Nephron (organoid): Measurements from ENCODE around the gene JMJD1C.

Source experiments
- H3K27ac Mint-ChIP-seq, 3 experiments: 2 replicates each; pipeline ENCODE4 v1.8.0; 2020; ENCODE audit warnings: mixed read lengths in 3 of 3, mild to moderate bottlenecking in 2 of 3, moderate library complexity in 1 of 3
- H3K27me3 Mint-ChIP-seq: 2 replicates; pipeline ENCODE4 v1.8.0; 2021; ENCODE audit warnings: low read depth, mild to moderate bottlenecking, moderate library complexity, mixed read lengths
- H3K36me3 Mint-ChIP-seq: 2 replicates; pipeline ENCODE4 v1.8.0; 2020; ENCODE audit warnings: low read depth, mixed read lengths
- H3K4me1 Mint-ChIP-seq: 2 replicates; pipeline ENCODE4 v1.8.0; 2020; ENCODE audit warnings: mixed read lengths
- H3K4me3 Mint-ChIP-seq, 3 experiments: 2 replicates each; pipeline ENCODE4 v1.8.0; 2020; ENCODE audit warnings: mild to moderate bottlenecking in 3 of 3, mixed read lengths in 3 of 3, moderate library complexity in 2 of 3
- H3K9me3 Mint-ChIP-seq: 2 replicates; pipeline ENCODE4 v1.8.0; 2020; ENCODE audit warnings: mixed read lengths
- TF ChIP-seq, protein P1 (sequence below), 3 experiments: fragments of 200-600 bp; sonication (generic); IDR thresholded peaks; one replicate each; pipeline ENCODE4 v1.5.0; 2021; ENCODE audit warnings: antibody characterized with exemption in 3 of 3; ENCODE audit not compliant: unreplicated experiment in 3 of 3

Gene JMJD1C

DNA sequence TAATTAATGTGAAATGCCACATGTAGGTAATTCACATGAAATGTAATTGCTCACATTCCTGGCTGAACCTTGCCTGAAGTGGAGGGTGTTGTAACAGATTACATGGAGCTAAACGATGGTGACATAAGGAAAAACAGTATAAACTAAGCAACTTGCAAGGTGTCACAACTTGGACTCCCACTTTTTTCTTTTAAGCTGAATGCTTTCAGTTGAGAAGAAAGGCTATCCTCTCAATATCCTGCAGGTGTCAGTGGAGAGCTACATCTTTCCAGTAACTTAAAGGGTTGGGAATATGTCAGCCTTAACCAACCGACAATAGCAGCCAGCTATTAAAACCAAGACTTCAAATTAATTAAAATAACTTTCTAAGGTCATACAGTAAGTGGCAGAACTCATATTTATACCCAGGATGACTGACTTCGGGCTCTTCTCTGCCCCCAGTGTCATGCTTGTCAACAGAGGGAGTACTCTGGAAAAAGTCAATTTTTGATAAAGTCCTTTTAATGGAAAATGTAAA lies 299.0 kb downstream of the JMJD1C start:
- no peak overlapping the region for H3K4me3 Mint-ChIP-seq
- H3K27me3 Mint-ChIP-seq: no peaks in the 10 kb centered on the region
- peaks cover 20% of the 10 kb centered on the region for H3K4me1 Mint-ChIP-seq
- TF ChIP-seq, protein P1, sequence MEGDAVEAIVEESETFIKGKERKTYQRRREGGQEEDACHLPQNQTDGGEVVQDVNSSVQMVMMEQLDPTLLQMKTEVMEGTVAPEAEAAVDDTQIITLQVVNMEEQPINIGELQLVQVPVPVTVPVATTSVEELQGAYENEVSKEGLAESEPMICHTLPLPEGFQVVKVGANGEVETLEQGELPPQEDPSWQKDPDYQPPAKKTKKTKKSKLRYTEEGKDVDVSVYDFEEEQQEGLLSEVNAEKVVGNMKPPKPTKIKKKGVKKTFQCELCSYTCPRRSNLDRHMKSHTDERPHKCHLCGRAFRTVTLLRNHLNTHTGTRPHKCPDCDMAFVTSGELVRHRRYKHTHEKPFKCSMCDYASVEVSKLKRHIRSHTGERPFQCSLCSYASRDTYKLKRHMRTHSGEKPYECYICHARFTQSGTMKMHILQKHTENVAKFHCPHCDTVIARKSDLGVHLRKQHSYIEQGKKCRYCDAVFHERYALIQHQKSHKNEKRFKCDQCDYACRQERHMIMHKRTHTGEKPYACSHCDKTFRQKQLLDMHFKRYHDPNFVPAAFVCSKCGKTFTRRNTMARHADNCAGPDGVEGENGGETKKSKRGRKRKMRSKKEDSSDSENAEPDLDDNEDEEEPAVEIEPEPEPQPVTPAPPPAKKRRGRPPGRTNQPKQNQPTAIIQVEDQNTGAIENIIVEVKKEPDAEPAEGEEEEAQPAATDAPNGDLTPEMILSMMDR (IDR thresholded peaks at IDR 0.05; ENCODE audit: unreplicated experiment in 3 of 3): peak; percentile 69 to 79 (median 73)
- H3K36me3 Mint-ChIP-seq: peaks cover 45% of the 10 kb centered on the region
- H3K9me3 Mint-ChIP-seq: no peaks in the 10 kb centered on the region
- H3K27ac Mint-ChIP-seq: peak overlapping the region; percentile 4 to 47 (median 25)

DNA sequence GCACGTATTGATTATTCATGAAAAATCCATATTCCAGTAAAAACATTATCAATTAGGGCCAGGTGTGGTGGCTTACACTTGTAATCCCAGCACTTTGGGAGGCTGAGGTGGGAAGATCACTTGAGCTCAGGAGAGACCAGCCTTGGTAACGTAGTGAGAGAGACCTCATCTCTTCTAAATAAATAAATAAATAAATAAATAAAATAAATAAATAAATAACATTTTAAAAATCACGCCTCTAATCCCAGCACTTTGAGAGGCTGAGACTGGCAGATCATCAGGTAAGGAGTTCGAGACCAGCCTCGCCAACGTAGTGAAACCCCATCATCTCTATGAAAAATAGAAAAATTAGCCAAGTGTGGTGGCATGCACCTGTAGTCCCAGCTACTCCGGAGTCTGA lies 300.5 kb downstream of the JMJD1C start:
- Mint-ChIP-seq H3K9me3 (no peaks in the 10 kb centered on the region), H3K36me3 (peaks cover 38% of the 10 kb centered on the region), H3K4me3 (no peak overlapping the region), H3K27me3 (no peaks in the 10 kb centered on the region), H3K4me1 (peaks cover 12% of the 10 kb centered on the region), H3K27ac (no peak overlapping the region)
- TF ChIP-seq, protein P1 (IDR thresholded peaks at IDR 0.05; ENCODE audit: unreplicated experiment in 3 of 3): no peak

DNA sequence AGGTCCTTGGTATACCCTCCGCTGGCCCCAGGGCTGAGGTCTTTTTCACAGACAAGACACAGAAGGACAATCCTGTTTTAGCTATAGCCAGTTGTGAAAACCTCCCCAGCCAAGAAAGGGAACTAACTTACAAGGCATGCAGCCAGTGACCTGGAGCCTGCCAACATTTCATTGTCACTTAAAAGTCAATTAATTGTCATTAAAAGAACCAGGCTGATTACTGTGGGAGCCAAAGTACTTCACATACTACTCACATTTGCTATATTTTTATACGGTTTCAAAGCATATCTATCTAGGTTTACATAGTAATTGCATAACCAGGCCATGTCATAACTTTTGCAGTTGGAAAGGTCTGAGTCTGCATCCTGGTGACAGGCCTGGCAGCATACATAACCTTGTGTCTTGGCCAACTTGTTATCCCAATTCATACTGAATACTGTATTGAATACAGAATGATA lies 301.6 kb downstream of the JMJD1C start:
- Mint-ChIP-seq H3K4me1 (peaks cover 8% of the 10 kb centered on the region), H3K9me3 (no peaks in the 10 kb centered on the region), H3K27ac (peak overlapping the region in 1 of 3 experiments; percentile 54), H3K4me3 (no peak overlapping the region), H3K27me3 (no peaks in the 10 kb centered on the region), H3K36me3 (peaks cover 29% of the 10 kb centered on the region)
- TF ChIP-seq, protein P1 (IDR thresholded peaks at IDR 0.05; ENCODE audit: unreplicated experiment in 3 of 3): no peak

DNA sequence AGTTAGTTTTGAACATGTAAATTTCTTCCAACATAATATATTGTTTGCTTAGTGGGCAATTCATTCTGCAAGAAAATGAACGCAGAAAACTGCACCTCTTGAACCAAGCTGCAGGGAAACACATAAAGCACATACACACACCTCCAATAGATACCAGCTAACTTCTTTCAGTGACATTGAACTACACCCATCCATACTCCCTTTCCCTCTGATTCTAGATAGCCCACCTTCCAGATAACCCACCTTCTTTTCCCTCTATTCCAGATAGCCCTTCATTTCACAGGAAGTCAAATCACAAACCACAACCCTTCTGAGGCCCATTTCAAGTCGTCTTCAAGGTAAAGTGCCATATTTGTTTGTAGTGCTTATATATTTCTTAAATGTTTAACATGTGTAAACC lies 304.2 kb downstream of the JMJD1C start:
- Mint-ChIP-seq H3K27me3 (no peaks in the 10 kb centered on the region), H3K36me3 (peaks cover 12% of the 10 kb centered on the region), H3K27ac (no peak overlapping the region), H3K4me1 (no peaks in the 10 kb centered on the region), H3K9me3 (no peaks in the 10 kb centered on the region), H3K4me3 (no peak overlapping the region)
- TF ChIP-seq, protein P1 (IDR thresholded peaks at IDR 0.05; ENCODE audit: unreplicated experiment in 3 of 3): no peak

DNA sequence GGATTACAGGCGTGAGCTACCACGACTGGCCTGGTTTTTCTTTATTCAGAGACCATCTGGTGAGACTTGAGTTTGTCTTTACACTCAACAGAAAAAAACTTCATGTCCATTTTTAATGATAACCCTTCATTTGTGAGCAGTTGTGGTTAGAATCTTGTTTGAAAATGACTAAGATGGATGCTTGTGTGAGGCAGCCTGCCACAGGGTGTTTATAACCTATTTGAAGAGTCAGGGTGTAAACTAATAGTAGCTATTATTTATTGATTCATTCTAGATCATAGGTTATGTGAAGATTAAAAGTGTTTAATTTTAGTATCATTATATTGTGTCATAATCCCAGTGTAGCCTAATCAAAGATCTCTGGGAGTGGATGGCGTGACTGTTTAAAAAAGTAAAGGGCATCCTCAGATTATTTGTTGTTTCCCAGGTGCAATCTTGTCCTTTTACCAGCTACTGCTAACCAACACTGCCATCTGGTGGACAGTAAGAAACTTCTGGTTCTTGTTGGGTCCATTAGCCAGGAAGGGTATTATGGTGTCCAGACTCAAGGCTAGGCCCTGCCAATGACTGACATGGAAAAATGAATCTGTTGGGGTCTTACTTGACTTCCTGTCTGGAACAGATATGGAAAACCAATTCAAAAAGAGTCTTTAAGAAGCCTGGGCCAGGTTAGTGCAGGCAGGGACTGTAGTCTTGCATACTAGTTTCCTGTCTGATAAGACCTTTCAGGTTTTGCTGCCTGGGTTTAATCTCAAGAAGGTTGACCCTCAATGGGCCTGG lies 307.7 kb downstream of the JMJD1C start:
- TF ChIP-seq, protein P1 (IDR thresholded peaks at IDR 0.05; ENCODE audit: unreplicated experiment in 3 of 3): peak; percentile 75 to 80 (median 79)
- Mint-ChIP-seq H3K4me1 (no peaks in the 10 kb centered on the region), H3K9me3 (no peaks in the 10 kb centered on the region), H3K4me3 (no peak overlapping the region), H3K27me3 (no peaks in the 10 kb centered on the region), H3K27ac (peak overlapping the region in 1 of 3 experiments; percentile 33), H3K36me3 (peaks cover 21% of the 10 kb centered on the region)
